HG03575 (cell line): Measurements from ENCODE around the gene TNS3.

ENCODE experiments used
- ATAC-seq: cut with Tn5 transposase; IDR thresholded peaks from one replicate; pipeline ENCODE4 v1.9.1; 2021; ENCODE audit not compliant: unreplicated experiment, insufficient number of reproducible peaks, low FRiP score; ENCODE audit errors: extremely low read depth

TNS3 gene

DNA sequence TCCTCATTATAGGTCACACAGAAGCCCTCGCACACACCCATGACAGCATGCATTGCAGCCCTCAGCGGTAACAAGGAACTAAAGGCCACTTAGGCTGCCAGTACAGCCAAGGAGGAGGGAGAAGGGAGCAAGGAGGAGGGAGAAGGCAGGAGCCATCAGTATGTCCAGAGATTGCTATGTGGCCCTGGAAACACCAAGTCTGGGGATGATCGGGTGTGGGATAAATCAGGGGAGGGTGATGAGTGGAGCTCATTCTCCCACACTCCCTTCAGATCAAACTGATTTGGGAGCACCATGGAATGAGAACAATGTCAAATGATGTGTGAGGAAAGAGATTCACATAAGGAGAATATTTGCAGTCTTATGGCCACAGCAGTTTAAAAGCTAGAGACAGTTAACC lies 350.9 kb downstream of the TNS3 start:
- ATAC-seq, result no peak

DNA sequence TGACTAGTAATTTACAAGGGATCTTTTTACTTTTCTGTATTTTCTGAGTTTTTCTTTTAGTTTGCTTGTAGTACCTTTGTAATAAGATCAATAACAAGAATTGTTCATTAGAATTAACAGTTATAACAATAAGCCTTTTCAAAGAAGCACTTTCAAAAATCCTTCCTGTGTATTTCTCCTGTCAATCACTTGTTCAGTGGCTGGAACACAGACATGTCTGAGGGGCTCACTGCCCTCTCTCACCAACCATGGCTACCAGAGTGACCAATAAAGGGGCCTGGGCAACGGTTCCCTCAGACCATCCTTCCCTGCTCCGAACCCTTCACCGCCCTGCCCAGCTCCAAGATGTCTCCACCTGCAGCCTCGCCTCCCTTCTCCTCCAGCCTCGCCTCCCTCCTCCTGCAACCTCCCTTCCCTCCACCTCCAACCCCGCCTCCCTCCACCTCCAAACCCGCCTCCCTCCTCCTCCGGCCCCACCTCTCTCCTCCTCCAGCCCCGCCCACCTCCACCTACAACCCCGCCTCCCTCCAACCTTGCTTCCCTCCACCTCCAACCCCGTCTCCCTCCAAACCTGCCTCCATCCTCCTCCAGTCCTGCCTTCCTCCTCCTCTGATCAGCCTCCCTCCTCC lies 353.4 kb downstream of the TNS3 start:
- no peak for ATAC-seq

DNA sequence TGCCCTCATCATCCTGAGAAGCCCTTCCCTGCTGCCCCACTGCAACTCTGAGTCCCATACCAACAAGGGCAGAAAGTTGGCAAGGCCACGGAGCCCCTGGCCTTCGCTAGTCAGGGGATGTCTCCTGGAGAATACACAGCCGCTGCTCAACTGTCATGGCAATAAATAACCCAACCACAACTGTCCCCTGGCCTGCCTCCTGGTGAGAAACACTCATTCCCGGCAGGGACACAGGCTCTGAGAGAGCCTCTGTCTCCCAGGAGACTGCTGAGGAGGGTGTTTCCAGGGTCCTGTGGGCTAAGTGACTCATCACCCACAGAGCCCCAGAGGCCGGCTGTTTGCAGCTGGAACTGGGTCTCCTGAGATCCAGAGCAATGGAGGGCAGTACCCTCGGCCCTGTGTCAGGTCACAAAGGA lies 354.1 kb downstream of the TNS3 start:
- peak; percentile 79 for ATAC-seq

DNA sequence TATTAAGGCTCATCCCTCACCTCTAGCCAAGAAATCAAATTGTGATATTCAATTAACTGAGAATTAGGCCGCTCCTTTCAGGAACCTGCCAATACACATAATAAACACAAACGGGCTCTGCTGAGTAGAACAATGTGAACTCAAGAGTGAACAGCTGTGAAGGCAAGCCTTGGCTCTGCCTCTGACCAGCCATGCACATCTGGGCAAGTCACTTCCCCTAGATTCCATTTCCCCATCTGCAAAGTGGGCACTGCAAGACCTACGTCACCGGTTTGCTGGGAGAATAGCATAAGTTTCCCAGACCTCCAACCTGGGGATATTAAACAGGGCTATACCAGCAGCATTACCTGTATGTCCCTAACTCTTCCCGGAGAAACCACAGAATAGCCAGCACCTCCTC lies 355.2 kb downstream of the TNS3 start:
- ATAC-seq, result no peak

DNA sequence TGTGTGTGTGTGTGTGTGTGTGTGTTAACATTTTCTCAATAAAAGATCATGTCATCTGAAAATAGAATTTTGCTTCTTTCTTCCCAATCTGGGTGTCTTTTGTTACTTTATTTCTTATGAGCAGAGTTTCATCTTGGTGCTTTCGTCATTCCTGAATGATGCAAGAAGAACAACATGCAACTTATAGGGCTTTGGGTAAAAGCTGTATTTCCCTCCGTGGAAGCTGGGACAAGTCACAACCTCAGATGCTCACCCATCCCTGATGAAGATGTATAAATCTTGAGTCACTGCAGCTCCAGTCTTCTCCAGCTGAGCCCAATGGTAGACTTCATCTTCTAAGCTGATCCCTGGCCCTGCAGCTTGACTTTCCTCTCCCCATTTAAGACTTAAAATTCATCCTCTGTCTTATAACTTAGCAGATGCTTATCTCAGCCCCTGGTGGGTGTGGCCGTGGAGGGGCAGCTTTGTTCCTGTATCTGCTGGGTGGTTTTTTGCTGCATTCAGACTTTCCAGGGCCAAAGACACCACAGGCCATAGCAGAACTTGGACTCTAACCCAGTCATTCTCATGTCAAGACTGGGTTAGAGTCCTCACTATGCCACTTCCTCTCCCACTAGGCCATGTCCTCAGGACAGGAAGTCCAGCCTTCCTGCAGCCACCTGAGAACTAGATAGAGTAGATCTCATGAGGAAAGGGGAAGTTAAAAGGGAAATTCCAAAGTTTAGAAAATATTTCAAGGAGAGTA lies 356.4 kb downstream of the TNS3 start:
- no peak for ATAC-seq
